Measurements from ENCODE around the gene IFNLR1. TPM values are rescaled to one million over a fixed set of nuclear protein-coding genes. Genes with fewer than 3 reads are reported as not detected.

Gene IFNLR1
- total and polyA plus RNA-seq, 2 experiments from 2014 or later, result 6.4 to 7.5 TPM

- no peak for DNase-seq (ENCODE audit: low spot score)
- Histone ChIP-seq H3K27me3 (no peaks in the 10 kb centered on the region), H3K27ac (no peak overlapping the region), H3K4me2 (no peak overlapping the region), H3K36me3 (replicated peaks; ENCODE audit: insufficient read depth, low read depth) (no peaks in the 10 kb centered on the region), H2AFZ (no peak overlapping the region), H4K20me1 (ENCODE audit: insufficient read depth, poor library complexity, severe bottlenecking) (no peaks in the 10 kb centered on the region), H3K9me2 (replicated peaks; ENCODE audit: insufficient read depth) (no peaks in the 10 kb centered on the region), H3K4me3 (no peak overlapping the region), H3K4me1 (ENCODE audit: insufficient read depth) (peaks cover 12% of the 10 kb centered on the region), H3K9me3 (ENCODE audit: low read depth) (no peaks in the 10 kb centered on the region), H3K79me2 (no peaks in the 10 kb centered on the region)
- no peak for TF ChIP-seq EZH2 (IDR thresholded peaks at IDR 0.05; ENCODE audit: borderline replicate concordance)
- TF ChIP-seq EZH2phosphoT487 (IDR thresholded peaks at IDR 0.05; ENCODE audit: low read depth, severe bottlenecking, unreplicated experiment), result no peak
- TF ChIP-seq, protein P1, sequence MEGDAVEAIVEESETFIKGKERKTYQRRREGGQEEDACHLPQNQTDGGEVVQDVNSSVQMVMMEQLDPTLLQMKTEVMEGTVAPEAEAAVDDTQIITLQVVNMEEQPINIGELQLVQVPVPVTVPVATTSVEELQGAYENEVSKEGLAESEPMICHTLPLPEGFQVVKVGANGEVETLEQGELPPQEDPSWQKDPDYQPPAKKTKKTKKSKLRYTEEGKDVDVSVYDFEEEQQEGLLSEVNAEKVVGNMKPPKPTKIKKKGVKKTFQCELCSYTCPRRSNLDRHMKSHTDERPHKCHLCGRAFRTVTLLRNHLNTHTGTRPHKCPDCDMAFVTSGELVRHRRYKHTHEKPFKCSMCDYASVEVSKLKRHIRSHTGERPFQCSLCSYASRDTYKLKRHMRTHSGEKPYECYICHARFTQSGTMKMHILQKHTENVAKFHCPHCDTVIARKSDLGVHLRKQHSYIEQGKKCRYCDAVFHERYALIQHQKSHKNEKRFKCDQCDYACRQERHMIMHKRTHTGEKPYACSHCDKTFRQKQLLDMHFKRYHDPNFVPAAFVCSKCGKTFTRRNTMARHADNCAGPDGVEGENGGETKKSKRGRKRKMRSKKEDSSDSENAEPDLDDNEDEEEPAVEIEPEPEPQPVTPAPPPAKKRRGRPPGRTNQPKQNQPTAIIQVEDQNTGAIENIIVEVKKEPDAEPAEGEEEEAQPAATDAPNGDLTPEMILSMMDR (IDR thresholded peaks at IDR 0.05; ENCODE audit: poor library complexity), result no peak
- 69% methylated on average over 2 of the region's 2 CpGs for WGBS (ENCODE audit: low lambda C conversion rate, missing lambda C conversion rate)
These were observed 34.2 kb upstream of the IFNLR1 start for GRCh38 chr1:24221246-24221645.

GRCh38 chr1:24216276-24217074 lies 29.4 kb upstream of the IFNLR1 start:
- H3K4me3 ChIP-seq, result no peak overlapping the region
- H3K36me3 ChIP-seq (replicated peaks; ENCODE audit: insufficient read depth, low read depth), result no peaks in the 10 kb centered on the region
- peaks cover 5% of the 10 kb centered on the region for H3K4me1 ChIP-seq (ENCODE audit: insufficient read depth)
- 35% methylated on average over 11 of the region's 14 CpGs for WGBS (ENCODE audit: low lambda C conversion rate, missing lambda C conversion rate)
- peak overlapping the region; percentile 34 for H3K4me2 ChIP-seq
- DNase-seq (ENCODE audit: low spot score), result peak; percentile 33
- H3K9me2 ChIP-seq (replicated peaks; ENCODE audit: insufficient read depth), result no peaks in the 10 kb centered on the region
- peaks cover 5% of the 10 kb centered on the region for H3K27me3 ChIP-seq
- H3K27ac ChIP-seq, result no peak overlapping the region
- no peaks in the 10 kb centered on the region for H4K20me1 ChIP-seq (ENCODE audit: insufficient read depth, poor library complexity, severe bottlenecking)
- TF ChIP-seq EZH2 (IDR thresholded peaks at IDR 0.05; ENCODE audit: borderline replicate concordance) (no peak), EZH2phosphoT487 (IDR thresholded peaks at IDR 0.05; ENCODE audit: low read depth, severe bottlenecking, unreplicated experiment) (no peak)
- TF ChIP-seq, protein P1 (IDR thresholded peaks at IDR 0.05; ENCODE audit: poor library complexity), result no peak
- H2AFZ ChIP-seq, result no peak overlapping the region
- H3K79me2 ChIP-seq, result no peaks in the 10 kb centered on the region
- H3K9me3 ChIP-seq (ENCODE audit: low read depth), result no peaks in the 10 kb centered on the region

- TF ChIP-seq, protein P1 (IDR thresholded peaks at IDR 0.05; ENCODE audit: poor library complexity), result no peak
- TF ChIP-seq EZH2phosphoT487 (IDR thresholded peaks at IDR 0.05; ENCODE audit: low read depth, severe bottlenecking, unreplicated experiment) (no peak), EZH2 (IDR thresholded peaks at IDR 0.05; ENCODE audit: borderline replicate concordance) (no peak)
- no peaks in the 10 kb centered on the region for H3K9me2 ChIP-seq (replicated peaks; ENCODE audit: insufficient read depth)
- H3K9me3 ChIP-seq (ENCODE audit: low read depth), result no peaks in the 10 kb centered on the region
- no peaks in the 10 kb centered on the region for H3K79me2 ChIP-seq
- 89% methylated on average over 6 of the region's 6 CpGs for whole genome bisulfite sequencing (ENCODE audit: low lambda C conversion rate, missing lambda C conversion rate)
- no peaks in the 10 kb centered on the region for H4K20me1 ChIP-seq (ENCODE audit: insufficient read depth, poor library complexity, severe bottlenecking)
- no peak overlapping the region for H3K27ac ChIP-seq
- H3K36me3 ChIP-seq (replicated peaks; ENCODE audit: insufficient read depth, low read depth), result no peaks in the 10 kb centered on the region
- H3K4me2 ChIP-seq, result no peak overlapping the region
- no peak overlapping the region for H2AFZ ChIP-seq
- DNase-seq (ENCODE audit: low spot score), result no peak
- peaks cover 5% of the 10 kb centered on the region for H3K27me3 ChIP-seq
- peaks cover 5% of the 10 kb centered on the region for H3K4me1 ChIP-seq (ENCODE audit: insufficient read depth)
- H3K4me3 ChIP-seq, result no peak overlapping the region
These were observed 28.2 kb upstream of the IFNLR1 start for GRCh38 chr1:24215226-24215814.
